Peyer's patch (tissue), 4 donors: ENCODE measurements around the gene SASH1.

Experiments used
- CTCF ChIP-seq, 6 experiments: fragments of 450-650 bp in 4 of 6; fragments of 200-600 bp in 2 of 6; sonication (generic) in 1 of 6; IDR thresholded peaks; one replicate each; pipeline ENCODE4 v1.5.1; 2017 to 2019; ENCODE audit warnings: antibody characterized with exemption in 6 of 6, mild to moderate bottlenecking in 3 of 6, moderate library complexity in 1 of 6
- POLR2A ChIP-seq, 2 donors: fragments of 450-650 bp; IDR thresholded peaks; one replicate each; pipeline ENCODE4 v1.5.1; 2017; ENCODE audit warnings: antibody characterized with exemption in 2 of 2, mild to moderate bottlenecking in 2 of 2, moderate library complexity in 2 of 2

- TF ChIP-seq CTCF (IDR thresholded peaks at IDR 0.05) (no peak), POLR2A (IDR thresholded peaks at IDR 0.05) (no peak)
Observed at GRCh38 chr6:148521158-148521557, 178.5 kb downstream of the SASH1 start.
